SJSA1 (cell line): ENCODE data around the gene NSUN7. TPM values are rescaled to one million over a fixed set of nuclear protein-coding genes. Genes with fewer than 3 reads are reported as not detected.
"Not testable (repeated sequence)": the region's sequence is repeated elsewhere in the genome, so short reads cannot be mapped to it uniquely, and the experiment has no call there.

Source experiments
- DNase-seq, 2 experiments: peaks; one replicate each; pipeline ENCODE4 v3.0.0-alpha.2; 2015 to 2020; ENCODE audit warnings: low spot score in 2 of 2, low read depth in 1 of 2
- H3K27ac ChIP-seq: fragments of 250-450 bp; sonication (Bioruptor Pico); 2 replicates; pipeline ENCODE4 v1.5.1; 2020; ENCODE audit warnings: mild to moderate bottlenecking, moderate library complexity
- H3K27me3 ChIP-seq: fragments of 250-450 bp; sonication (Bioruptor Pico); replicated peaks from 2 replicates; pipeline ENCODE4 v1.5.1; 2020; ENCODE audit warnings: mild to moderate bottlenecking, moderate library complexity
- H3K36me3 ChIP-seq: fragments of 250-450 bp; sonication (Bioruptor Pico); 2 replicates; pipeline ENCODE4 v1.5.1; 2020; ENCODE audit warnings: mild to moderate bottlenecking
- H3K4me1 ChIP-seq: fragments of 250-450 bp; sonication (Bioruptor Pico); replicated peaks from 2 replicates; pipeline ENCODE4 v1.6.1; 2021; ENCODE audit warnings: mild to moderate bottlenecking
- H3K4me3 ChIP-seq: fragments of 250-450 bp; sonication (Bioruptor Pico); 2 replicates; pipeline ENCODE4 v1.5.1; 2020; ENCODE audit warnings: mild to moderate bottlenecking
- H3K9me3 ChIP-seq: fragments of 250-450 bp; sonication (Bioruptor Pico); replicated peaks from 2 replicates; pipeline ENCODE4 v1.5.1; 2020; ENCODE audit warnings: mild to moderate bottlenecking
- total RNA-seq: library from RNA; depleted of rRNA; stranded (reverse); fragments of >200 nt; shearing (Covaris generic); gene quantifications from 2 replicates; pipeline ENCODE4 v1.2.3, GENCODE V29; 2014

Gene NSUN7
- total RNA-seq, 1 experiment from 2014 or later: not detected

DNA sequence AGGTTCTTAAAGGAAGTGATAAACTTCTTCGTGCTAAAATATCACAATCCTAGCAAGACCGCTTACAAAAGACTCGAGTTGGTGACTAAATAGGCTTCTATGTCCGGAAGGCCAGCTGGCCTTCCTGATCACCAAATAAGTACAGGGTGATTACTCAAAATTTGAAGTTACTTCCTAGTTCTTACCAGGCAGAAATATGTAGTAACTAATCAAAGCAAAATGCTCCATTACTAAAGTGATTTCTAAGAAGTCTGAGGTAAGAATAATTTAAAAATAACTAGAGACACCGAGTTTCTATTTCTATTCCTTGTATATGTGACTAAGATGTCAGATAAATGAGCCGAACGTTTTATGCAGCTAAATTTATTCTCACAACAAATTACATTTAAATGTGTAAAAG, 62.2 kb downstream of the NSUN7 start:
- Histone ChIP-seq H3K27me3 (no peaks in the 10 kb centered on the region), H3K4me1 (no peaks in the 10 kb centered on the region), H3K4me3 (no peak overlapping the region), H3K9me3 (no peaks in the 10 kb centered on the region), H3K36me3 (no peaks in the 10 kb centered on the region), H3K27ac (no peak overlapping the region)
- DNase-seq: no peak

DNA sequence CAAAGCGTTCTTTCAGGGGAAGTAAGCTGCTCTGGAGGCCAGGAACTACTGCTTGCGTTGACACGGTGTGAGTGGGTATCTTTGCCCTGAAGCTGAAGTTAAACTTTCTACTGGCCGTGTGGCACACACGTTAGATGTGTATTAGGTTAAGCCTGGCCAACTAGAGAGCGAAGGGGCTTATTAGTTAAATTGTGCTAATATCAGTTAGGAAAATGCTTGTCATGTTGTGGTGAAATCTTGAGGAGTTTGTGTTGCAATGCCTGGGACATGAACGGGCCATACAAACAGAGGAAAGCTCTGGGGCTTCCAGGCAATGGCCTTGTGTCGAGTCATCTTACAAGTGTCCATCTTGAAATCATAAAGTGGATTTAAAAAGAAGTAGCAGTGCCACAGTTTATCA, 62.6 kb downstream of the NSUN7 start:
- no peaks in the 10 kb centered on the region for H3K27me3 ChIP-seq
- H3K4me3 ChIP-seq: no peak overlapping the region
- no peak for DNase-seq
- no peaks in the 10 kb centered on the region for H3K4me1 ChIP-seq
- H3K9me3 ChIP-seq: no peaks in the 10 kb centered on the region
- H3K27ac ChIP-seq: no peak overlapping the region
- no peaks in the 10 kb centered on the region for H3K36me3 ChIP-seq

DNA sequence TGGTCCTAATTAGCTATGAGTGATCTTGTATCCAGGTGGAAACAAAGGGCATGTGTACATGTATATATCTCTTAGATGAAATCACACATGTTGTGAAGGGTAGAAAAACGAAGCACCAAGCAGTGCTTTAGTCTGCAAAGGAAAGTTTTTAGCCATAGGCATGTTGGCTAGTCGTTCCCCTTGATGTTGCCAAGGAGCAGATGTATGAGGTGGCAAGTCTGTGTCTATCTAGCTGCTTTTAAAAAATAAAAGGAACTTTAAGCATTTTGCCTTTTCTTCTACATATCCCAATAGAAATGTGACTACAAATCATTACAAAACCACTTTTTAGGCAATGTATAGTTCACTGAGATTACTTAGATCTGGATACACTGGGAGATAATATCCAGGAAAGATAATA, 63.1 kb downstream of the NSUN7 start:
- Histone ChIP-seq H3K27ac (no peak overlapping the region), H3K36me3 (no peaks in the 10 kb centered on the region), H3K4me3 (no peak overlapping the region), H3K27me3 (no peaks in the 10 kb centered on the region), H3K4me1 (no peaks in the 10 kb centered on the region), H3K9me3 (no peaks in the 10 kb centered on the region)
- no peak for DNase-seq

DNA sequence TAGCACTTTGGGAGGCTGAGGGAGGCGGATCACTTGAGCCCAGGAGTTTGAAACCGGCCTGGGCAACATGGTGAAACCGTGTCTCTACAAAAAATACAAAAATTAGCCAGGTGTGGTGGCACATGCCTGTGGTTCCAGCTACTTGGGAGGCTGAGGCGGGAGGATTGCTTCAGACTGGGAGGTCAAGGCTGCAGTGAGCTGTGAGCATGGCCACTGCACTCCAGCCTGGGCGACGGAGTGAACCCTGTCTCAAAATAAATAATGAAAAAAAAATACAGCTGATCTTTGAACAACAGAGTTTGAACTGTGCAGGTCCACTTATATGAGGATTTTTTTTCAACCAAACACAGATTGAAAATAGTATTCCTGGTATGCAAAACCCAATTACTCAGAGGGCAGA, 67.4 kb downstream of the NSUN7 start:
- H3K4me1 ChIP-seq, H3K9me3 ChIP-seq, H3K27me3 ChIP-seq, H3K4me3 ChIP-seq, DNase-seq, H3K36me3 ChIP-seq, H3K27ac ChIP-seq: not testable (repeated sequence)

DNA sequence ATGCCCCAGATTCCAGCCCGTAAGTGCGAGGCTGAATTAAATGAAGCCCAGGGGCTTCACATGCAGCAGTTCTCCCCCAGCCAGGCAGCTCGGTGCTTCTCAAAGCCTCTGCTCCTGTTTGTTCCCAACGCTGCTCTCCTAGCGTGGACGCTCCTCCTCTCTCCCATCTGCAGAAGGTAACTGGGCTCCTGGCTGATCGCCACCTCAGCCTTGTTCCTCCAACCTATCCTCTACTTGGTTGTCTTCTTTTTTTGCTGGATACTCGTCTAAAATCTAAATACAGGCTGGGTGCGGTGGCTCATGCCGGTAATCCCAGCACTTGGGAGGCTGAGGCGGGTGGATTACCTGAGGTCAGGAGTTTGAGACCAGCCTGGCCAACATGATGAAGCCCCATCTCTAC, 70.3 kb downstream of the NSUN7 start:
- no peak for DNase-seq
- no peak overlapping the region for H3K4me3 ChIP-seq
- no peaks in the 10 kb centered on the region for H3K4me1 ChIP-seq
- no peak overlapping the region for H3K27ac ChIP-seq
- no peaks in the 10 kb centered on the region for H3K9me3 ChIP-seq
- no peaks in the 10 kb centered on the region for H3K27me3 ChIP-seq
- H3K36me3 ChIP-seq: no peaks in the 10 kb centered on the region

DNA sequence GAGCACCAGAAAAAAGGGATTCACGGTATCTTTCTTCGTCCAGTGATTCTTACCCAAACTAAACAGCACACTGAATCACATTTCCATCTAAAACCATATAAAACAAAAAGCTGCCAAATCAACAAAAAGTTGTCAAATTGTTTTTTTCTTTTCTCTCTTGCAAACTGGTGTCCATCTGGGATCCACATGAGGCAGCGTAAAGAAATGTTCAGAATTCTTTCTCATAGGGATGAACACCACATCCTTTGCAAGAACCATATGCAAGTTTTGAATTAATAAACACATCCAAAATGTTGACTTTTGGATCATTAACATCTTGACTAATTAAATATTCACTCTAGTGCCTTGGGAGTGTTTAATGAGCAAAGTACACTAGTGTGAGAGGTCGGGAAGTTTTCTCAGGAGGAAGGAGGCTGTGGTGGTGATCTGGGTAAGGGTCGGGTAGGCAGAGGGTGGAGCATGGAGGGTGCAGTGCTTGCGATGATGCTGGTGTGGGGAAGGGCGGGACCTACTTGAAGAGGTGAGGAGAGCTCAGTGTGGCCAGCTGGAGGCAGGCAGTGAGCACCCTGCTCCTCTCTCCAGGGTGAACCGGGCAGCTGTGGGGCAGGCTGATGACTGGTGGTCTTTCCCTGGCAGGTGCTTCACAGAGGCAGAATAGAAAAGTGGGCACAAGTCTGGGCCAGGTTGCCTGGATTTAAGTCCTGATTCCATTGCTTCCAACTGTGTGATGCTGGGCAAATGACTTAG, 72.8 kb downstream of the NSUN7 start:
- H3K4me1 ChIP-seq: no peaks in the 10 kb centered on the region
- no peak for DNase-seq
- no peaks in the 10 kb centered on the region for H3K36me3 ChIP-seq
- no peak overlapping the region for H3K27ac ChIP-seq
- H3K27me3 ChIP-seq: no peaks in the 10 kb centered on the region
- H3K9me3 ChIP-seq: no peaks in the 10 kb centered on the region
- H3K4me3 ChIP-seq: no peak overlapping the region

DNA sequence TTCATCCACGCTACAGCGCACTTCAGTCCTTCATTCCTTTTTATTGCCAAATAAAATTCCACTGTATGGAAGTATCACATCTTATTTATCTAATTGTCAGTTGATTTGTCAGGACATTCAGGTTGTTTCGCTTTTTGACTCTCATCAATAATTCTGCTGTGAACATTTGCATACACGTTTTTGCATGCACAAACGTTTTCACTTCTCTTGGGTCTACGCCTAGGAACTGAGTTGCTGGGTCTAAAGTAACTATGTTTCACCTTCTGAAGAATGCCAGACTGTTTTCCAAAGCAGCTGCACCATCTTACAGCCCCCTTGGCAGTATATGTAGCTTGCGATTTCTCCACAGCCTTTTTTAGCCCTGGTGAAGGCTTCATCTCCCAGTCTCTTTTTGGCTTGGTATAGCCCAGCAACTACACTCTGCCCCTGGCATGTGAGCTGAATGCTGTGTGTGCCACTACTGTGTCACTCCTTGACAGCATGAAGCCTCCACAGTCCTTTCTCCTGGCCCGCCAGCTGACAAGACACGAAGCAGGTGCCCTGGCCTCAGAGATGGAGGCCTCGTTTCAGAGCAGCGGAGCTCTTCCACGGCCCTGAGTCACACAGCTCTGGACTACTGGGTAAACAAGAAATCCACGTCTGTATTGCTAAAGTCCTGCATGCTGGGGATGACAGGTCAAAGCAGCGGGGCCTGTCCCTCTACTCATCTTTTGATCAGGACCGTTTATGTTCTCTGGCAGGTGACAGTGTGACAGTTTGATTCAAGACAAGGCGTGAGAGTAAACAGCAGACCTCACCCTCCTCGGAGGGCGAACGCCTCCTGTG, 75.5 kb downstream of the NSUN7 start:
- DNase-seq: no peak

DNA sequence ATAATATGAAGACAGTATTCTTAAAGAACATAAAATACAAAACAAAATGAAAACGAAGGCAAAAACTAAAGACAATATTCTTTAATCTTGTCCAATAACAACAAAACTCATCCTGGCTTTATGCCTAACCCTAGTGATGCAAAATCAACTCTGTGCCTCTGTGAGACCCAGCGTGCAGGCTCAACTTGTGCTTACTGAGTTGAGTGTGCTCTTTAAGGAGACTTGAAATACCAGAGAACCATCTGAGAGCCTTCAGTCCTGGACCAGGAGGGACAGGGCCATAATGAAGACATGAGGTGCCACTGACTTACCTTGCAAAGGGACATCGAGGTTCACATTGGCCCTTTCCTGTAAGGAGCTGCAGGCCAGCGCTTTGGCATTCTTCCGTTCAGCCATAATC, 77.1 kb downstream of the NSUN7 start:
- Histone ChIP-seq H3K27me3 (no peaks in the 10 kb centered on the region), H3K4me3 (no peak overlapping the region), H3K9me3 (no peaks in the 10 kb centered on the region), H3K27ac (no peak overlapping the region), H3K36me3 (no peaks in the 10 kb centered on the region), H3K4me1 (no peaks in the 10 kb centered on the region)
- DNase-seq: no peak

More for the DNA sequence above, 75.5 kb downstream of the NSUN7 start:
- no peaks in the 10 kb centered on the region for H3K4me1 ChIP-seq
- H3K36me3 ChIP-seq: no peaks in the 10 kb centered on the region
- H3K9me3 ChIP-seq: no peaks in the 10 kb centered on the region
- H3K27me3 ChIP-seq: no peaks in the 10 kb centered on the region
- no peak overlapping the region for H3K4me3 ChIP-seq
- no peak overlapping the region for H3K27ac ChIP-seq

DNA sequence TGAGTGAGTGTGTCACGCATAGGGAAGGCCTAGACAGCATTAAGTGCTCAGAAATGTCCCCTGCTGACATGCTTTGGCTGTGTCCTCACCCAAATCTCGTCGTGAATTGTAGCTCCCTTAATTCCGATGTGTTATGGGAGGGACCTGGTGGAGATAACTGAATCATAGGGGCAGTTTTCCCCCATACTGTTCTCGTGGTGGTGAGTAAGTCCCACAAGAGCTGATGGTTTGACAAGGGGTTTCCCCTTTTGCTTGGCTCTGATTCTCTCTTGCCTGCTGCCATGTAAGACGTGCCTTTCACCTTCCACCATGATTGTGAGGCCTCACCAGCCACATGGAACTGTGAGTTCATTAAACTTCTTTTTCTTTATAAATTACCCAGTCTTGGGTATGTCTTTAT, 78.0 kb downstream of the NSUN7 start:
- Histone ChIP-seq H3K36me3 (no peaks in the 10 kb centered on the region), H3K27ac (no peak overlapping the region)
- DNase-seq: no peak

DNA sequence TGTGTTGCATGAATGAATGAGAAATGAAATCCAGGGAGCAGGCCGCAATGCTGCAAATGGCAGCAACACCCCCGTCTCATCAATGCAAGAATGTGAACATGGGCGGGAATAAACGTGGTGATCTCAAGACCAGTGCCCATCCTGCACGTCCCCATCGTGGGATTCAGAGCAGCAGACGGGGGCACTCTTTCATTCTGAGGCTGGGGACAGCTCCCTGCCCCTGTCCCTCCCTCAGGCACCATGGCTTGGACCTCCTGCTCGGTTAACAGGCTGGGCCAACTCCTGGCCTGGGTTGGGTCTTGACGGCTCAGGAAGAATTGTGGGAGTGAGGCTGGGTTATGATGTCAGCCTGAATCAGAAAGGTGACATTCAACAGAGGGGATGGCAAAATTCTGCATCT, 78.9 kb downstream of the NSUN7 start:
- Histone ChIP-seq H3K36me3 (no peaks in the 10 kb centered on the region), H3K4me1 (no peaks in the 10 kb centered on the region), H3K27me3 (no peaks in the 10 kb centered on the region), H3K9me3 (no peaks in the 10 kb centered on the region), H3K27ac (no peak overlapping the region), H3K4me3 (no peak overlapping the region)
- DNase-seq: no peak

More for the DNA sequence above, 78.0 kb downstream of the NSUN7 start:
- Histone ChIP-seq H3K9me3 (no peaks in the 10 kb centered on the region), H3K4me1 (no peaks in the 10 kb centered on the region), H3K4me3 (no peak overlapping the region), H3K27me3 (no peaks in the 10 kb centered on the region)

DNA sequence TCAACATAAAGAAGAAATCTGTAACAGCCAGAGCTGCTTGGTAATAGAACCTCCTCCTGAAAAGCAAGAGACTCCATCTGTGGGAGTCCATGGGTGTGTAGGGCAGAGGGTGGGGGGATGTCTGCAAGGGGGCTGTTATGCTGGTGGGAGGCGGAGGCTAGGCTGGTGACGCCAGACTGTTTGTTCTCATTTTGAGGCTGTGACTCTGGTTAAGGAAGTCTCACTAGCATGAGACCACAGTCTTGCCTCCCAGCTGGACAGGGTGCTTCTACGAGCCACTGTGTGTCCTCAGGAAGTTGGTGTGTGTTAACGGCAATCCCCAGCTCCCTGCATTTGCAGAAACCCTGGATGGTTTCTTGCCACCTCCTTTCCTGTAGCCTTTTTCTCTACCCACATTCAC, 79.8 kb downstream of the NSUN7 start:
- Histone ChIP-seq H3K36me3 (no peaks in the 10 kb centered on the region), H3K27ac (no peak overlapping the region), H3K4me1 (no peaks in the 10 kb centered on the region), H3K4me3 (no peak overlapping the region), H3K27me3 (no peaks in the 10 kb centered on the region), H3K9me3 (no peaks in the 10 kb centered on the region)
- DNase-seq: no peak

DNA sequence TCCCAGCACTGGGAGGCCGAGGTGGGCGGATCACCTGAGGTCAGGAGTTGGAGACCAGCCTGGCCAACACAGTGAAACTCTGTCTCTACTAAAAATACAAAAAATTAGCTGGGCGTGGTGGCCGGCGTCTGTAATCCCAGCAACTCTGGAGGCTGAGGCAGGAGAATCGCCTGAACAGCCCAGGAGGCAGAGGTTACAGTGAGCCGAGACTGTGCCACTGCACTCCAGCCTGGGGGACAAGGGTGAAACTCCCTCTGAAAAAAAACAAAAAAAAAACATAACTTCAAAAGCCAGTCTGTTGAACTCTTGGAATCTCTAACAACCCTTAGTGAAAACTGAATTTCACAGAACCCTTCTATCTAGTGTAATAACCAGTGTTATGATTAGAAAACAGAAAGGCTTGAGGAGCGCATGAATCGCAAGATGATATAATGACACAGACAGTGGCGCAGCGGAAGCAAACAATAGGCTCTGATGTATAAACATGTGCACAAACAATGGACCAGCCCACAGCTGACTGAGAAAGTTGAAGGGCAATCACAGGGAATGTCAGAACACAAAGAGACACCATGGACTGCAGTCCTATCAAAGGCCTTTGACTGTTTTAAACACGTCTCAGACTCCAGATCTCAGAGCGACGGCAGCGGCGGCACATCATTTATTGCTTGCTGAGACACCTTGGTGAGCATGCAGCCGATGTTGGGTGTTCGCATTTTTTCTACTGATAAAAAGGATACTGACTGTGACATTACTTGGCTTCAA, 81.6 kb downstream of the NSUN7 start:
- H3K9me3 ChIP-seq: no peaks in the 10 kb centered on the region
- no peaks in the 10 kb centered on the region for H3K36me3 ChIP-seq

DNA sequence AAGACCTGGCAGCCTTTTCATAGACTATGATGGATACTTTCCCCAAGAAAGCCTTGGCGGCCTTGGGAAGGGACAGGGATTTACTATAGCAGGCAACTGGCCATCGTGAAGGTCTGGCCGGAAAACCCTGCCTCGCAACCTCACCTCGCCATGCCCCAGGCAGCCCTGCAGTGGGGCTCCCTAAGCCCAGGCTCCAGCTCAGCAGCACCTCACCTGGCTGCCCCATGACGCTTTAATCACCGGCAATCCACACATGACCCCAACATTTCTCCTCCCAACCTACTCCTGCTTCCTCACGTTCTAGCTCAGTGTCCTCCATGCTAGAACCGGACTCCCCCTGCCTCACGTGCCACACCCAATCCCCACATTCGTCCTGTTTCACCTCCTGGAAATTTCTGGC, 82.4 kb downstream of the NSUN7 start:
- H3K9me3 ChIP-seq: no peaks in the 10 kb centered on the region
- H3K27ac ChIP-seq: no peak overlapping the region
- H3K4me3 ChIP-seq: no peak overlapping the region
- no peaks in the 10 kb centered on the region for H3K27me3 ChIP-seq
- H3K4me1 ChIP-seq: no peaks in the 10 kb centered on the region
- DNase-seq: no peak
- no peaks in the 10 kb centered on the region for H3K36me3 ChIP-seq

More for the DNA sequence above, 81.6 kb downstream of the NSUN7 start:
- no peak overlapping the region for H3K4me3 ChIP-seq
- no peak for DNase-seq
- no peaks in the 10 kb centered on the region for H3K27me3 ChIP-seq
- no peak overlapping the region for H3K27ac ChIP-seq
- no peaks in the 10 kb centered on the region for H3K4me1 ChIP-seq

DNA sequence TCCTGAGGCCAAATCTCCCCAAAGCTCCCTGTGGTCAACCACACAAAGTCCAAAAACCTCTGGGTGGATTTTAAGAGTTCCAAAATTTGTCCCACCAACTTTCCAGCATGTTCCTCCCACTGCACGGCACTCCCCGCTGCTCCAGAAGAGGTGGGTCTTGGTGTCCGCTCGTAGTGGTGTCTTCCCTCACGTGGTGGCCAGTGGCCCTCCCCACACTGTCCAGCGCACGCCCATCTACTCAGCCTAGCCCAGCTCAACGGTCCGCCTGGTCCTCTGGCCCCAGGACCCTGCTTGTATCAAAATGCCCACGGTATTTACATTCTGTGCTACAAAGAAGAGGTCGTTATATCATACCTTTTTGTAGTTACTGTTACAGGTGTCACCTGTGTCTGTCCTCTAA, 83.5 kb downstream of the NSUN7 start:
- H3K4me3 ChIP-seq: no peak overlapping the region
- no peaks in the 10 kb centered on the region for H3K4me1 ChIP-seq
- no peak overlapping the region for H3K27ac ChIP-seq
- H3K36me3 ChIP-seq: no peaks in the 10 kb centered on the region
- H3K9me3 ChIP-seq: no peaks in the 10 kb centered on the region
- H3K27me3 ChIP-seq: no peaks in the 10 kb centered on the region
- DNase-seq: no peak
